ENCODE results near the gene CCDC112. TPM values are rescaled to one million over a fixed set of nuclear protein-coding genes. Genes with fewer than 3 reads are reported as not detected.

Gene CCDC112
- total RNA-seq, 1 donor from 2014 or later = 13.0 TPM

GRCh38 chr5:115308815-115309214 is 12.4 kb upstream of the CCDC112 start:
- Histone ChIP-seq H4K20me1 (ENCODE audit: insufficient read depth, low read length) (no peaks in the 10 kb centered on the region), H3K4me2 (ENCODE audit: low read length) (no peak overlapping the region), H3K27me3 (ENCODE audit: insufficient read depth, low read length) (no peaks in the 10 kb centered on the region), H3K79me2 (ENCODE audit: insufficient read depth, low read length) (no peaks in the 10 kb centered on the region), H3K9ac (ENCODE audit: low read length) (no peak overlapping the region), H3K4me1 (ENCODE audit: insufficient read depth, low read length) (no peaks in the 10 kb centered on the region), H3K27ac (ENCODE audit: low read depth, low read length) (no peak overlapping the region), H2AFZ (ENCODE audit: low read depth, low read length) (no peak overlapping the region), H3K36me3 (ENCODE audit: insufficient read depth, low read length) (no peaks in the 10 kb centered on the region), H3K9me3 (ENCODE audit: insufficient read depth, low read depth, low read length) (no peaks in the 10 kb centered on the region), H3K4me3 (ENCODE audit: insufficient read depth, low read depth, low read length) (no peak overlapping the region)
- no peaks in the 10 kb centered on the region for H3K27me3 Mint-ChIP-seq (ENCODE audit: low read depth, unreplicated experiment)
- TF ChIP-seq EZH2 (IDR thresholded peaks at IDR 0.05; ENCODE audit: insufficient read depth, low read length) (no peak), CTCF (IDR thresholded peaks at IDR 0.05; ENCODE audit: insufficient read depth, low read depth, low read length) (no peak)
- no peaks in the 10 kb centered on the region for H3K9me3 Mint-ChIP-seq (ENCODE audit: unreplicated experiment)
- no peaks in the 10 kb centered on the region for H3K36me3 Mint-ChIP-seq (ENCODE audit: low read depth, unreplicated experiment)
- FAIRE-seq = no peak
- H3K27ac Mint-ChIP-seq (ENCODE audit: unreplicated experiment) = no peak overlapping the region
- DNase-seq (ENCODE audit: low read depth) = no peak
- no peak overlapping the region for H3K4me3 Mint-ChIP-seq (ENCODE audit: unreplicated experiment)
- H3K4me1 Mint-ChIP-seq (ENCODE audit: low read depth, unreplicated experiment) = no peaks in the 10 kb centered on the region

GRCh38 chr5:115306011-115306536 is 9.6 kb upstream of the CCDC112 start:
- H3K27me3 Mint-ChIP-seq (ENCODE audit: low read depth, unreplicated experiment) = no peaks in the 10 kb centered on the region
- H3K36me3 Mint-ChIP-seq (ENCODE audit: low read depth, unreplicated experiment) = no peaks in the 10 kb centered on the region
- DNase-seq (ENCODE audit: low read depth) (no peak), FAIRE-seq (no peak)
- Histone ChIP-seq H3K79me2 (ENCODE audit: insufficient read depth, low read length) (no peaks in the 10 kb centered on the region), H3K9ac (ENCODE audit: low read length) (no peak overlapping the region), H2AFZ (ENCODE audit: low read depth, low read length) (no peak overlapping the region), H3K4me1 (ENCODE audit: insufficient read depth, low read length) (no peaks in the 10 kb centered on the region), H3K4me2 (ENCODE audit: low read length) (no peak overlapping the region), H3K4me3 (ENCODE audit: insufficient read depth, low read depth, low read length) (no peak overlapping the region), H3K27me3 (ENCODE audit: insufficient read depth, low read length) (no peaks in the 10 kb centered on the region), H3K27ac (ENCODE audit: low read depth, low read length) (no peak overlapping the region), H4K20me1 (ENCODE audit: insufficient read depth, low read length) (no peaks in the 10 kb centered on the region), H3K9me3 (ENCODE audit: insufficient read depth, low read depth, low read length) (no peaks in the 10 kb centered on the region), H3K36me3 (ENCODE audit: insufficient read depth, low read length) (no peaks in the 10 kb centered on the region)
- peaks cover 2% of the 10 kb centered on the region for H3K4me1 Mint-ChIP-seq (ENCODE audit: low read depth, unreplicated experiment)
- TF ChIP-seq CTCF (IDR thresholded peaks at IDR 0.05; ENCODE audit: insufficient read depth, low read depth, low read length) (no peak), EZH2 (IDR thresholded peaks at IDR 0.05; ENCODE audit: insufficient read depth, low read length) (no peak)
- H3K4me3 Mint-ChIP-seq (ENCODE audit: unreplicated experiment) = no peak overlapping the region
- H3K9me3 Mint-ChIP-seq (ENCODE audit: unreplicated experiment) = no peaks in the 10 kb centered on the region
- H3K27ac Mint-ChIP-seq (ENCODE audit: unreplicated experiment) = no peak overlapping the region

GRCh38 chr5:115304496-115304895 is 8.0 kb upstream of the CCDC112 start:
- Histone ChIP-seq H3K9me3 (ENCODE audit: insufficient read depth, low read depth, low read length) (no peaks in the 10 kb centered on the region), H3K27me3 (ENCODE audit: insufficient read depth, low read length) (no peaks in the 10 kb centered on the region), H3K4me1 (ENCODE audit: insufficient read depth, low read length) (no peaks in the 10 kb centered on the region), H3K9ac (ENCODE audit: low read length) (no peak overlapping the region), H3K27ac (ENCODE audit: low read depth, low read length) (no peak overlapping the region), H3K79me2 (ENCODE audit: insufficient read depth, low read length) (no peaks in the 10 kb centered on the region), H3K4me2 (ENCODE audit: low read length) (no peak overlapping the region), H4K20me1 (ENCODE audit: insufficient read depth, low read length) (no peaks in the 10 kb centered on the region), H3K4me3 (ENCODE audit: insufficient read depth, low read depth, low read length) (no peak overlapping the region), H2AFZ (ENCODE audit: low read depth, low read length) (no peak overlapping the region), H3K36me3 (ENCODE audit: insufficient read depth, low read length) (no peaks in the 10 kb centered on the region)
- Mint-ChIP-seq H3K9me3 (ENCODE audit: unreplicated experiment) (no peaks in the 10 kb centered on the region), H3K4me1 (ENCODE audit: low read depth, unreplicated experiment) (peaks cover 2% of the 10 kb centered on the region), H3K27me3 (ENCODE audit: low read depth, unreplicated experiment) (no peaks in the 10 kb centered on the region), H3K27ac (ENCODE audit: unreplicated experiment) (no peak overlapping the region), H3K4me3 (ENCODE audit: unreplicated experiment) (no peak overlapping the region), H3K36me3 (ENCODE audit: low read depth, unreplicated experiment) (no peaks in the 10 kb centered on the region)
- DNase-seq (ENCODE audit: low read depth) = no peak
- no peak for TF ChIP-seq CTCF (IDR thresholded peaks at IDR 0.05; ENCODE audit: insufficient read depth, low read depth, low read length)
- no peak for TF ChIP-seq EZH2 (IDR thresholded peaks at IDR 0.05; ENCODE audit: insufficient read depth, low read length)
- no peak for FAIRE-seq

Data from astrocyte (in vitro differentiated cells and primary cell).